NB4 (cell line): ENCODE measurements around the gene C8B.

Experiments used
- DNase-seq: peaks from one replicate; pipeline ENCODE4 v3.0.0; 2010; ENCODE audit warnings: low read depth
- H3K4me3 ChIP-seq: one replicate; pipeline ENCODE4 v1.5.1; 2011; ENCODE audit warnings: mild to moderate bottlenecking, low read depth, low read length, moderate library complexity
- CTCF ChIP-seq: IDR thresholded peaks from one replicate; pipeline ENCODE4 v1.5.1; 2012; ENCODE audit warnings: low read depth, low read length
- MAX ChIP-seq: IDR thresholded peaks from 2 replicates; pipeline ENCODE4 v1.6.1; 2011; ENCODE audit warnings: low read depth, low read length
- MYC ChIP-seq: IDR thresholded peaks from 2 replicates; pipeline ENCODE4 v1.6.1; 2011; ENCODE audit warnings: low read depth, low read length
- POLR2A ChIP-seq: IDR thresholded peaks from 2 replicates; pipeline ENCODE4 v1.6.1; 2011; ENCODE audit warnings: mild to moderate bottlenecking; ENCODE audit not compliant: insufficient read length; ENCODE audit errors: extremely low read depth

The C8B gene

GRCh38 chr1:56931211-56931610, 34.6 kb downstream of the C8B start:
- no peak for DNase-seq
- TF ChIP-seq CTCF (no peak), MYC (no peak), POLR2A (no peak), MAX (no peak)

GRCh38 chr1:56929492-56929891, 36.3 kb downstream of the C8B start:
- H3K4me3 ChIP-seq, result no peak overlapping the region
- no peak for TF ChIP-seq CTCF
- no peak for TF ChIP-seq MYC
- TF ChIP-seq POLR2A, result no peak
- no peak for TF ChIP-seq MAX
- DNase-seq, result no peak

More at GRCh38 chr1:56931211-56931610, 34.6 kb downstream of the C8B start:
- no peak overlapping the region for H3K4me3 ChIP-seq

- no peak for DNase-seq
- no peak overlapping the region for H3K4me3 ChIP-seq
- TF ChIP-seq MAX, result no peak
- TF ChIP-seq CTCF, result no peak
- no peak for TF ChIP-seq POLR2A
- no peak for TF ChIP-seq MYC
Observed at GRCh38 chr1:56927986-56928385, 37.8 kb downstream of the C8B start.

- no peak overlapping the region for H3K4me3 ChIP-seq
- no peak for DNase-seq
- TF ChIP-seq POLR2A, result no peak
- TF ChIP-seq MAX, result no peak
- TF ChIP-seq CTCF, result no peak
- TF ChIP-seq MYC, result no peak
Observed at GRCh38 chr1:56927171-56927570, 38.6 kb downstream of the C8B start.

DNA sequence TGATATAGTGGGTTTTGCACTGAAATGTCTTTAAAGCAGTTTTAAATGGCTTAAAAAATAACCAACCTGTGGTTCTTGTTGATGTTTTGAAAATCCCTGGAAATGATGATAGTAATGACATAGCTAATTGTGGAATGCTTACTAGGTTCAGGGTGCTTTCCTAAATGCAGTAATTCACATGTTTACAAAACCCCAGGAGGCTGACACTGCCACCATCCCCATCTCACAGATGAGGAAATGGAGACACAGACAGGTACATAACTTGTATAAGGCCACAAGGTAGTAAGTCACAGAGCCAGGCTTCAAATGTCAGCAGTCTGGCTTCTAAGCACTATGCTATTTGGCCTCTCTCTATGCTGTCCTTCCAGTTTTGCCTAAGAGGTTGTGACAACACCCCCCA, 40.6 kb downstream of the C8B start:
- no peak for DNase-seq
- TF ChIP-seq MYC, result no peak
- TF ChIP-seq MAX, result no peak
- TF ChIP-seq CTCF, result no peak
- TF ChIP-seq POLR2A, result no peak
- H3K4me3 ChIP-seq, result no peak overlapping the region

GRCh38 chr1:56924116-56924515, 41.7 kb downstream of the C8B start:
- no peak for DNase-seq
- H3K4me3 ChIP-seq, result no peak overlapping the region
- TF ChIP-seq MAX, result no peak
- no peak for TF ChIP-seq POLR2A
